Activated CD8-positive, alpha-beta memory T cell treated with anti-CD3 and anti-CD28 coated beads for 36 hours (primary cell): ENCODE data around the gene CEP112. TPM values are rescaled to one million over a fixed set of nuclear protein-coding genes. Genes with fewer than 3 reads are reported as not detected.
"Not testable (repeated sequence)": the region's sequence is repeated elsewhere in the genome, so short reads cannot be mapped to it uniquely, and the experiment has no call there.

Source experiments
- CTCF ChIA-PET: fragments of 350-600 bp; sonication (Branson Sonifier 250); formaldehyde crosslinking; loops from one replicate; lab custom pipeline; 2021; ENCODE audit warnings: antibody characterized with exemption; lab: Charles Lee
- POLR2A ChIA-PET: fragments of 350-600 bp; sonication (Branson Sonifier 250); formaldehyde crosslinking; loops from one replicate; lab custom pipeline; 2021; ENCODE audit warnings: antibody characterized with exemption; lab: Charles Lee
- total RNA-seq, 2 experiments: library from RNA; stranded (reverse); gene quantifications; one replicate each; pipeline ENCODE4 v1.2.3, GENCODE V29; 2021

The CEP112 gene
- total RNA-seq, 2 experiments from 2014 or later: 1.8 to 2.8 TPM

GRCh38 chr17:65690626-65691310 lies 501.2 kb downstream of the CEP112 start:
- ChIA-PET CTCF (no interaction called here), POLR2A (no interaction called here)

GRCh38 chr17:65688307-65688706 lies 503.6 kb downstream of the CEP112 start:
- CTCF ChIA-PET: no interaction called here

DNA sequence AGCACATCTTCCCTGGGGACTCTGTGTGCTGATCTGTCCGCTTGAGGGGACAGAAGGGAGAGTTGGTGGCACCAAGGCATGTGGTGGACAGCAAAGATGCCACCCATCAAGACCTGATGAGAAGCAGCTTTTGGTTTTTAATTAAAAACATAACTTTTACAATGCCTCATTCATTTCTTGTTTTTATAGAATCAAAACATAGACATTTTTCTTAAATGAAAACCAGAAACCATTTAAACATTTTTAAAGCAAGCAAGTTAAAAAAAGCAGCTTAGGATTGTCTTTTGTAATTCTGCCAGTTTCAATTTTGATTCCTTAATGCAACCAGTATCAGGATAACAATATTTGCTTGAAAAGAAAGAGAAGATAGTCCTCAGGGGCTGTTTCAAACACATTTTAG lies 506.8 kb downstream of the CEP112 start:
- CTCF ChIA-PET: no interaction called here
- POLR2A ChIA-PET: no interaction called here

More at GRCh38 chr17:65688307-65688706, 503.6 kb downstream of the CEP112 start:
- POLR2A ChIA-PET: no interaction called here

DNA sequence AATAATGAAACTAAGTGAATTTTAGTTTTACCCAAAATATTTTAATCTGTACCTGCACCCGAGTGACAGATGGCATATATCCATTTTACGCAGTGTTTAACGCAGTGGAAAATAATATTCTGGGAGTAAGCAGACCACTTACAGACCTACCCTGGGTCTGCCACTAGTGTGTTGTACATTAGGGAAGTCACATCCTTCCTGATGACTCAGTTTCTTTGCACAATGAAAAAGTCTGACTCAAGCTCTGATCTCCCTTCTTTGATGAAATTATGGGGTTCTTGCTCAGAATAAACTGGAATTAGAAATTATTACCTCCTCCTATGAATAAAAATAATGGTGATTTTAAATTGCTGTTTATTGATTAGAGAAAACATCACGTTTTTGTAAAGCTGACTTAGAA lies 507.3 kb downstream of the CEP112 start:
- ChIA-PET CTCF (no interaction called here), POLR2A (no interaction called here)

GRCh38 chr17:65683428-65683827 lies 508.5 kb downstream of the CEP112 start:
- CTCF ChIA-PET: no interaction called here
- POLR2A ChIA-PET: no interaction called here

DNA sequence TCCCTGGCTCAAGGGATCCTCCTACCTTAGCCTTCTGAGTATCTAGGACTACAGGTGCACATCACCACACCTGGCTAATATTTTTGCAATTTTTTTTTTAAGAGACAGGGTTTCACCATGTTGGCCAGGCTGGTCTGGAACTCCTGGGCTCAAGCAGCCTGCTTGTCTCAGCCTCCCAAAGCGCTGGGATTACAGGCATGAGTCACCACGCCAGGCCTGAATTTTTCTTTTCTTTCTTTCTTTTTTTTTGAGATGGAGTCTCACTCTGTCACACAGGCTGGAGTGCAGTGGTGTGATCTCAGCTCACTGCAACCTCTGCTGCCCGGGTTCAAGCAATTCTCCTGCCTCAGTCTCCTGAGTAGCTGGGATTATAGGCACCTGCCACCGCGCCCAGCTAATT lies 510.2 kb downstream of the CEP112 start:
- CTCF ChIA-PET, POLR2A ChIA-PET: not testable (repeated sequence)

- CTCF ChIA-PET: interaction anchor here (0.6 kb wide), 1 partner anchor 10 kb away, joined by 4 read pairs; no protein-coding TSS in a partner anchor
Measured at GRCh38 chr17:65679165-65679845, 512.6 kb downstream of the CEP112 start.

GRCh38 chr17:65678546-65678945 lies 513.4 kb downstream of the CEP112 start:
- POLR2A ChIA-PET: no interaction called here
- CTCF ChIA-PET: interaction anchor here (0.6 kb wide), 1 partner anchor 9 kb away, joined by 4 read pairs; no protein-coding TSS in a partner anchor

More at GRCh38 chr17:65679165-65679845, 512.6 kb downstream of the CEP112 start:
- POLR2A ChIA-PET: no interaction called here

DNA sequence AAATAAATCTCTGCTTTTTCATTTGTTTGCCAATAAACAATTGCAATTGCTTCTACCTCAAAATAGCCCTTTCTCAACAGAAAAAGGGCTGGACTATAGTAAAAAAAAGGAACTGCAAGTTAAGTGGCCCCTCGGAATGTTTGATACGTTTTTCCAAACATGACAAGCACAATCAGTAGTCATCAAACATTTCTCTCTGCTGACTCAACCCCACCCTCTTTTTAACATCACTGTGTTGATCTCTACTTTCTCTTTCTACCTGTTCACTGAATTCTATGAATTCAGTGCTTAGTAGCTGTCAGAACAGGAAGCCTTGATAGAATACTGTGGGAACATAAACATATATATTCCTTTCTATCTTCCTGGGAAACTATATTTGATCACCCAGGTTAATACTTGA lies 514.0 kb downstream of the CEP112 start:
- CTCF ChIA-PET: no interaction called here
- POLR2A ChIA-PET: no interaction called here

DNA sequence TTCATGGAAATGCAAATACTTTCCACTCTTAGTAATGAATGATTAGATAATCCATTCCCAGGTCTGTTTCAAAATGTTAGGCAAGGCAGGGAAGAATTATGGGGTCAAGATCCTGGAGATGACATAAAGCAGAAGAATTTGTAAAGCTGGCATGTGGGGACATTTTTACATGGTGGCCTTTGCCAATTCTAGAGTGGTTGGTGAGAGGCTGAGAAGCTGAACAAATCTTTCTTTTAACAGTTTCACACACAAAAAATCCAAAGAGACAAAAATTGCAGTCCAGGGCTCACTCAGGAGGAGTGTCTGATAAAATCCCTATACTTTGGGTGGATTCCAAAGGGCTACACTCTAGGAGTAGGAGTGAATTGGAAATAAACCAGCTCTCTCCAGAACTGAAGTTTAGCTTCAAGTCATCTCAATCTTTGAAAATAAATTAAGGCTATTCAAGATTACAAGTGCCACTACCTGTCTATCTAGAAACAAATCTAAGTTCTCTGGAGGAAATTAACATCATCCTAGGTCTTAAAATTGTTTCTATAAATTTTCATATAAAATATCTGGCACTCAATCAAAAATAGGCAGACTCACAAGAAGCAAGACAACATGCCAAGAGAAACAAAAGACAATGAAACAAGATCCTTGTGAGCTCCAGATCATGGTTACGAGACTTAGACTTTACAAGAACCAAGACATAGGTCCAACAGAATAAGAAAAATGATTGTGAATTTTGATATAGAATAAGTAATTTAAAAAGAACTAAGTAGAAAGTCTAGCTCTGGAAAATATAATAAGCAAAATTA lies 517.5 kb downstream of the CEP112 start:
- ChIA-PET POLR2A (no interaction called here), CTCF (no interaction called here)

DNA sequence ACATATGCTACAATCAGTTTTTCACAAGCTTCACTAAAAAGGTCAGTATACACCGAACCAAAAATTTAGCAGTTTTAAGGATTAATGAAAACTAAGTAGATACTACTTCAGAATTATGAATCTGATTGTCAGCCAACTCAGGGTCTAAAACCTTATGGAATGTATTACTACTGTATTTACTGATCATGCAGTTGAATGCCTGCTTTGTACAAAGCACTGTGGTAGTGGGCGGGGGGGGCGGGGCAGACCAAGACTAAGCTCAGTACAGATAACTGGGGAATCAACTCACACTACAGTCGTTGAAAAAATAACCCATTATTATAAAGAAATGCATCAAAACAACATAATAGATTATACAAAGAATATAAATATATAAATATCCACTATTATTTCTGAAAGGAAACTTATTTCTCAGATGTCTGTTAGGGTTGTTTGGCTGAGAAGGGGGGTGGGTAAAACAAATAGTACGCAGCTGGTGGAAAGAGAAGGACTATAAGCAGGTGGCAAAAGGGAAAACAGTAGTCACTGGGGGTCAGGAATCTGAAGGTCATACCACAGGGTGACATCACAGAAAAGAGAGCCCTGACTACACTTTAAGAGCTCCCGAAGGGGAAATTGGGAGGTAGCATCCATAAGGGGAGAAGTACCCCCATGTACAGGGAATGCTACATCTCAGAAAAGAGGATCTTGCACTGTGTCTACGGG lies 521.1 kb downstream of the CEP112 start:
- POLR2A ChIA-PET: no interaction called here

DNA sequence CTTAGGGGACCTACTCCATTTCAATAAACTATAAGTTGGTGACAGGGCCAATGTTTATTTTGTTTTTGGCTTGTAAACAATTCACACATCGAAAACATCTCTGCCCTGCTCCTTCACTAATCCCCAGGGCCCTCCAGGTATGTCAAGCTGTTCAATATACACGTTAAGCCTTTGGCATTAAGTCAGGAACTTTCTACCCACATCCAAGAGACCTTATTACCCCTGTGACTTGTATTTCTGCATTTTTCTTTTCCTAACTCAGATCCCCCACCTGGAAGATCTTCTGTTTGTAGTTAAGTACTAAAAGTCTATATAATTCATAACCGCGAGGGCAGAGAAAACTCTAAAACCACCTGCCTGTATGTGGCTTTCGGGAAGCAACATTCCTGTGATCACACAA lies 523.7 kb downstream of the CEP112 start:
- ChIA-PET CTCF (interaction anchor here (1.4 kb wide), 1 partner anchor 8 kb away, joined by 3 read pairs; no protein-coding TSS in a partner anchor), POLR2A (no interaction called here)

More for the DNA sequence above, 521.1 kb downstream of the CEP112 start:
- CTCF ChIA-PET: no interaction called here

DNA sequence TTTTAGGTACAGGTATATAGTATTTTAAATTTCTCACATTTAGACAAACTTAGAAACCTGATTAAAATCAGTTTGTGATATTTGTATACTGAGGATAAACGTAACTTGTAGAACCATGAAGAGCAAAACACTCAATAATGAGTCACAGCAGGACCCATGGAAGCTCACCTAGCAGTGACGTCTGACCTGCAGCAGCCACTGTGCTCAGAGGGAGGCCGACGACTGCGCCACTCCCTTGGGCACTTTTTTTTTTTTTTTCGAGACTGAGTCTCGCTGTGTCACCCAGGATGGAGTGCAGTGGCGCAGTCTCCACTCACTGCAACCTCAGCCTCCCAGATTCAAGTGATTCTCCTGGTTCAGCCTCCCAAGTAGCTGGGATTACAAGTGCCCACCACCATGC lies 524.3 kb downstream of the CEP112 start:
- ChIA-PET POLR2A (no interaction called here), CTCF (no interaction called here)

DNA sequence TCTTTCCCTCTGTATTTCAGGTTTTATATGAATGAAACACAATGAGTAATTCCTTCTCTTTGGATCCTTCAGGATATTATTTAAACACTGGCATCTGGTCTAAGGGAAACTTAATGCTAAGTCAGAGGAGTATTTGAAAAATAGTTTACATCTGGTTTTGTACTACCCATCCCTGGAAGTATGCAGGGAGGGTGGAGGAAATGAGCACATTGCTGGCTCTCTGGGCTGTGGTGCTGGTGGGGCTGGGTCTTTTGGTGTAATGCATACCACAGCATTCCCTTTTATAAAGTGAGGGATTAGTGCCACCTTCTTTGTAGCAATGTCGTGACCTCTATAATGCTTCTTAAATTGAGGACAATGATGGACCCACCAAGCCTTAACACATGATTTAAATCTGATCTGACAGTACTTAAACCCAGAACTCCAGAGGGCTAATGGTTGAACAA lies 525.0 kb downstream of the CEP112 start:
- POLR2A ChIA-PET: no interaction called here
- CTCF ChIA-PET: no interaction called here

DNA sequence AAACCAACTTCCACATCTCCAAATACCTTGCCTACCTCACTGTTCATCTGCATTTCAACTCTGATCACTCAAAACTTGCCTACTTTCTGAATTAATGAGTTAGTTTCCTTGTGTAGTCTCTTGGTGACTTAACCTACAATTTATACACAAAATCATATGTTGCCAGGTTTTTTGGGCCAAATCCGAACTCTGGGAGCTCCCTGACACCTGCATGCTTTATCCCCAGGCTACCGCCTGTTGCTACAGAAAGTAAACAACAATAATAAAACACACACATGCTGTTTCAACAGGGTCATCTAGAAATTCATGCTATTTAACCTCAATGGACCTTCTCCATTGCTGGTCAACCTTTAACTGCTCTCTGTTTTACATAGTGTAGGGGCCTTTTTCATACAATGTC lies 526.0 kb downstream of the CEP112 start:
- CTCF ChIA-PET: no interaction called here
- POLR2A ChIA-PET: no interaction called here

GRCh38 chr17:65664696-65665095 lies 527.2 kb downstream of the CEP112 start:
- ChIA-PET POLR2A (no interaction called here), CTCF (no interaction called here)

GRCh38 chr17:65664266-65664665 lies 527.7 kb downstream of the CEP112 start:
- POLR2A ChIA-PET: no interaction called here
- CTCF ChIA-PET: no interaction called here

- CTCF ChIA-PET: no interaction called here
- POLR2A ChIA-PET: no interaction called here
Measured at GRCh38 chr17:65662196-65662595, 529.7 kb downstream of the CEP112 start.

GRCh38 chr17:65660947-65661346 lies 531.0 kb downstream of the CEP112 start:
- CTCF ChIA-PET: no interaction called here
- POLR2A ChIA-PET: no interaction called here
